Stromal cell of bone marrow (primary cell): ENCODE measurements around the gene MACROH2A2.

ENCODE experiments used
- DNase-seq: peaks from one replicate; pipeline ENCODE4 v3.0.0-alpha.2; 2012; ENCODE audit warnings: low read depth

MACROH2A2 gene

DNA sequence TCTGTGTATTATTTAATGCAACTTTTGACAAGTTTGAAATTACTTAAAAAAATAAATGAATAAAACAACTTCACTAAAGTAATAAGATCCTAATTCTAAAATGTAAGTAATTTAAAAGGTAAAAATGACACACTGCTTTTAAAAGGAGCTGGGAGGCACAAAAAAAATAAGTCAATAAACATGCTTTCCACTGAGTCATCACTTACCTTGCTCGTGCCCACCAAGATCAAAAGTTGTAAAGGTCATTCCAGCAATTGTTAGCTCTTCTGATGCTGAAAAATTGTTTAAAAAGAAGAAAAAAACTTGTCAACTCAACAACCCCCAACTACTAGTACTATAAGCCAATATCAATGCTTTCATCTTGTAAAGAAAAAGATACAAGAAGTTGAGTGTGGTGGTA is 108.2 kb downstream of the MACROH2A2 start:
- no peak for DNase-seq
